Anterior cingulate cortex (tissue), 58 donors: ENCODE results near the gene SURF4.

Source experiments
- DNase-seq, 58 donors: peaks; one replicate each; lab custom pipeline; 2025; lab: John Stamatoyannopoulos, UW

SURF4 gene

DNA sequence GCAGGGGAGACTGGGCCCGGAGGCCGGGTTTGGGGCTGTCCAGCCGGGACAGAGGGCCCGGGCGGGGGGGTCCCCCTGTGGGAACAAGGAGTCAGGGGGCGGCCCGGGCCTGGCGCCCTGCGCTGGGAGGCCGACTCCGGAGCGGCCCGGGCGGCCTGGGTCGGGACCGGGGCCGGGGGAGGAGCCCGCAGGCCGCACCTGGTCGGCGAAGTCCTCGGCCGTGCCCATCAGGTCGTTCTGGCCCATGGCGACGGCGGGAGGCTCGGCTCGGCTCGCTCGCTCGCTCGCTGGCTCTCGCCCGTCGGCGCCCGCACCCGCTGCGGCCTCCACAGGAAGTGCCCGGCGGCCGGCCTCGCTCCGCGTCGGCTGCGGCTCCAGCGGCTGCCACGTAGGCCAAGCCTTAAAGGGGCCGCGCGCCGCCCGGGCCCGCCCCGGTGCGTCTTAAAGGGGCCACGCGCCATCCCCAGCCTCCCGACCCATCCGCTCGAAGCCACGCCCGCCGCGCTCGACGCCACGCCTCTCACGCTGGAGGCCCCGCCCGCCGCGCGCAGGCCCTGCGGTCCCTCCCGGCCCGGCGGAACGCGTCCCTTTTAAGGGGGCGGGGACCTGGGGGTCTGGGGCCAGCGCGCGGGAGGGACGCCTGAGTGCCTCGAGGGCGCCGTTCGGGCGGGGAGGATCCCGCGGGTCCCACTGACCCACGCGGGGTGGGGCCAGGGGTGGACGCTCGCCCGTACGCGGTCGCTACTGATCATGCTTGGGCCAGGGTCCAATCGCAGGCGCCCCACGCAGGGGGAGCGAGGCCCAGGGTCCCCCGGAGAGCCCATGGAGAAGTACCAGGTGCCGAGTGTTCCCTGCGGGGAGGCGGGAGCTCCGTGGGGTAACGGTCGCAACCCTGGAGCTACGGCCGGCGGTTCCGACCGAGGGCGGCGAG, at the start of gene SURF4, which contains the start of gene STKLD1:
Gene SURF4, minus strand, starts transcription at position 337 of the 931 bp plus-strand sequence. Its CDS starts 91 bp downstream, at position 246.
Gene STKLD1, plus strand, starts transcription at position 643 of the 931 bp plus-strand sequence. Its CDS starts 108 bp downstream, at position 751.
- DNase-seq, result peak; percentile 29 to 97 (median 92)

GRCh38 chr9:133425049-133425632, 49.3 kb upstream of the SURF4 start:
- no peak for DNase-seq

- DNase-seq, result no peak
Measured at GRCh38 chr9:133424187-133424586, 48.3 kb upstream of the SURF4 start.

- no peak for DNase-seq
Measured at GRCh38 chr9:133423216-133423615, 47.4 kb upstream of the SURF4 start.

GRCh38 chr9:133421615-133422542, 46.0 kb upstream of the SURF4 start, which contains the start of gene ADAMTS13:
Gene ADAMTS13 (plus strand): TSS chr9:133422367. CDS start chr9:133422444, 77 bp downstream.
- DNase-seq, result peak in 5 of 58 donors; percentile 7 to 34 (median 19)

DNA sequence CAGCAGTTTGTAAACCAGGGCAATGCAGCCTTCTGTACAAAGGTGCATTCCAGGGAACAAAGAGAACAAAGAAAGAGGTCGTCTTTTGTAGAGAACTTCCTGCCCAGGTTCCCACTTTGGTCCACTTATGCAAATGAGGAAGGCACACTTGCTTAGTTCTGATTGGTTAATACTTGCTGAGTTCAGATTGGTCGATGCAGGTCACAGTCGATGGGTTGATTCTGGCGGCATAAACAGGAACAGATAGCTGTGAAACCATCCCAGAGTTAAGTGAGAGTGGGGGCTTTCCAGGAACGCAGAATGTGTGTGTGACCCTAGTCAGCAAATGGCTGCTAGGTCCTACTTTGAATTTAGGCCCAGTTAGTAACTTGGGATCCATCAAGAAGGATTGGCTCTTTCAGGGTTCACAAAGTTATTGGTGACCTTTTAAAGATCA, 44.5 kb upstream of the SURF4 start:
- no peak for DNase-seq

DNA sequence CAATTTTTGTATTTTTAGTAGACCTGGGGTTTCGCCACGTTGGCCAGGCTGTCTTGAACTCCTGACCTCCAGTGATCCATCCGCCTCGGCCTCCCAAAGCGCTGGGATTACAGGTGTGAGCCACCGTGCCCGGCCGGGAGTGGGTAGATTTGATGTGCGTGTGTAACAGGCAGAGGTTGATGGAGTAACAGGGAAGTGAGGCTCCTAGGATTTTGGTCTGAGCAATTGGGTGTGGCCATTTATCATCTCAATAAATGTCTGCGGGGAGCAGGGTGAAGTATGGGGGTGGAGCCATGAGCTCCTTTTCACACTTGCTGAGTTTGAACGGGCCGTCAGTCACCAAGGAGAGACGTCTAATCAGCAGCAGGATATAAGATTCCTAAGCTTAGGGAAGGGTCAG, 43.1 kb upstream of the SURF4 start:
- DNase-seq, result no peak

DNA sequence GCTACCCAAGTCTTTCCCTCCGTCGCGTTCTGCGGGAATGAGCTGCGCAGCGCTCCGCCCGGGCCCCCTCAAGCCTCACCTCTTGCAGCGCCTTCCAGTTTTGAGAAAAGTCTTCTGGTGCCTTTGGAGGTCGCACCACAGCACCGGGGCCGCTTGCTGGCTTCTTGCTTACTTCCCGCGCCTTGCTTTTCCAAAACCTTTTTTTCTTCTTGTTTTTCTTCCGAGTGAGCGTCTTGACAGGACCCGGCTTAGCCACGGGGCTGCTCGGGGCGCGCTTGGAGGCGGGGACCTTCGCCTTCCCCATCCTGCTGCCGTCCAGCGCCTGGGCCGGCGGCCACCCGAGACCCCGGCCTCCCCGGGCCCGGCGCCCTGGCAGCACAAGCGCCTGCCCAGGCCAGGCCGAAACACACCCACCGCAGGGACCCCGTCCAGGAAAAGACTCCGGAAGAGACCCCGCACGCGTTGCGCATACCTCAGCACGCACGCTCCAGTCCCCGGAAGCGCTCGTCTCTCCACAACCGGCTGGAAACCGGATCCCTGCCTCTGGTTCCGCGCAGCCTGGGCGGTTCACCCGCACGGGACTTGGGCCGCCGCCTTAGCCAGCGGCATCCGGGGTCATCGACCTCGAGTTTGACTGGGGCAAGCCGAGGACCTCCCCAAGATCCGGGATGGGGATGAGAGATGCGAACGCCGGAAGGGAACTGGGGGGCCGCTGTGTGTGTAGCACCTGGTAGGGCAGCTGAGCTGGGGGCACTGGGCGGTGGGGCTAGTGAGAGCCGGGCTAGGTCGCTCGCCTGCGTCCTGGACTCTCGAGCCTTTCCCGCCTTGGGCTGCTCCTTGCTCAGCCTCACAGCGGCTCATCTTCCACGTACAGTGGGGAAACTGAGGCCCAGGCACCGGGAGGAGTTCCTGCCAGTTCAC, 41.9 kb upstream of the SURF4 start, which contains the start of gene REXO4:
Gene REXO4, minus strand, starts transcription at position 470 of the 921 bp plus-strand sequence. Its CDS starts 166 bp downstream, at position 304.
- peak; percentile 49 to 94 (median 80) for DNase-seq

DNA sequence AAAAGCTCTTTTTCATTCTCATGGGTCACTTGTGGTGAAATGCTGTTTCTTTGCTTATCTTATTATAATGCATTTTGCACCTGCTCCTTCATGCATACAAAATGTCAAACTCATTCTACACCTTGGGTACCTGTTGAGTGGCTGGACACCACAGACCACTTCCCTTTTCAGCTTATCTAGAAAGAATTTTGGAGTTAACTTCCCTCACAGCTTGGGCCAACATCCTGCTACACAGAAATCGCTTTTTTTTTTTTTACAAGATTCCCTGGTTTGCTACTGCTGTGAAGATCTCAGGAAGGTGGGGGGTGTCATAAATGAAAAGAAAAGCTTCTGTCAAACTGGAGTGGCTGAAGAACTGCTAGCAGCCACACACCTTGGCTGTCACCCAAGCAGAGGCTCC, 39.3 kb upstream of the SURF4 start:
- DNase-seq, result no peak

DNA sequence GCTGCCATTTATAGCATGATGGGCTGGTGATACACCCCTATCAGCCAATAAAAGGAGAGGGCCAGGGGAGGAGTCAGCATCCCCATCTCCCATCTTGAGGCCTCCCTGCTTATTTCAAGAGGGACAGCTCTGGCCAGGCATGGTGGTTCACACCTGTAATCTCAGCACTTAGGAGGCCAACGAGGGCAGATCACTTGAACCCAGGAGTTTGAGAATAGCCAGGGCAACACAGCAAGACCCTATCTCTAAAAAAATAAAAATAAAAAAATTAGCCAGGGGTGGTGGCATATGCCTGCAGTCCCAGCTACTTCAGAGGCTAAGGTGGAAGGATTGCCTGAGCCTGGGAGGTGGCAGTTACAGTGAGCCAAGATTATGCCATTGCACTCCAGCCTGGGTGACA, 32.2 kb upstream of the SURF4 start:
- no peak for DNase-seq

- DNase-seq, result peak in 53 of 58 donors; percentile 4 to 80 (median 54)
Measured at GRCh38 chr9:133406480-133407307, 30.8 kb upstream of the SURF4 start.

DNA sequence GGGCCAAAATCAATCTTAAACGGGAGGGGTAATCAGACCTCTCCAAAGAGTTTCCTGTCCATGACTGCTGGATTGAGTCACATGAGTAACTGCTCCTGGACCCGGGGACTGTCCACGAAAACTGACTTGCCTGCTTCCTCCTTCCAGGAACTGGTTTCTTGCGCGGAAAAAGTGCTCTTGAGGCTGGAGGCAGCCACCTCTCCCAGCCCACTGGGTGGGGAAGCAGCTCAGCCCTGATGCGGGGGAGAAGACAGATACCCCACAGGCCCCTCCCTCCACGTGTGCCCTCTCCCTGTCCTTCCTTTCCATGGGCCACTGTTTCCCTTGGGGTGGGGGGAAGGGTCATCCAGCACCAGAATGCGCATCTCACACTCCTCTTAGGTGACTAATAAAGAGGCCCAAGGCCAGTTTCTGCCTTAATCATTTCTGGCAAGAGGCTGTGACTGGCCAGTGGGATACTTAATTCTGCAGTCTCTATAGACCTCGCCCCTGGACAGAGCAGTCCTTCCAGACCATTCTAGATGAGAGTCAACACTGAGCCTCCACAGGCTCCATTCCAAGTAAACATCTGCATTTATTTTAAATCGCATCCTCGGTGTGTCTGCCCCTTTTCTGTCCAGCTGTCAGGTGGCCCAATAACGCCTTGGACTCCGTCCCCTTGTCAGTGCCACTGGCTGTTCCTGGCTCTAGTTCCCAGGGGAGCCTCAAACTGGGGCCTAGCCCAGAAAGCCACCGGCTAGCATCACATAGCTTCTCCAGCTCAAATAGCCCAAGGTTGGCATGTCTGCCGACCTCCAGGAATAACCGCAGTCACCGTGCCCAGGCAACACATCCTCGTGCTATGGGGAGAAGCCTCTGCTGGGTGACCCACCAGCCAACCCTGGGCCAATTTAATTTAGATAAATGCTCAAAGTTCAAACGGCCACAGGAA, 29.9 kb upstream of the SURF4 start:
- no peak for DNase-seq

- DNase-seq, result no peak
Measured at GRCh38 chr9:133404454-133405002, 28.7 kb upstream of the SURF4 start.

- peak in 1 of 58 donors; percentile 7 for DNase-seq
Measured at GRCh38 chr9:133403766-133404453, 28.1 kb upstream of the SURF4 start.

GRCh38 chr9:133402689-133403088, 26.8 kb upstream of the SURF4 start:
- DNase-seq, result no peak

DNA sequence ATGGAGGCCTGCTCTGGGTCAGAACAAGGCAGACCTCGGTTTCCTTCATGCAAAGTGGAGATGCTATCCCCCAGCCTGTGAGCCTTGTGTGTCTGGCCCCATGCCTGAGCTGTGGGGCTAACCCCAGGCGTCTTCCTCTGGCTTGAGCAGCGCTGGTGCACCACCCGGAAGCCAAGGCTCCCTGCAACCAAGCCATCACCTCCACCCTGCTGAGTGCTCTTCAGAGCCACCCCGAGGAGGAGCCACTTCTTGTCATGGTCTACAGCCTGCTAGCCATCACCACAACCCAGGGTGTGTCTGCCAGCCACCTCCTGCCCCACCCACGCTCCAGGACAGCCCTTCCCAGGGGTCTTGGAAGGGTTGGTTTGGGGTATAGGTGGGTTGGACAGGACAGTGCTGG, 25.7 kb upstream of the SURF4 start:
- DNase-seq, result no peak
